ENCODE data around the gene DOK4. TPM values are rescaled to one million over a fixed set of nuclear protein-coding genes. Genes with fewer than 3 reads are reported as not detected.

Gene DOK4
- total RNA-seq (2014; rRNA removed; shearing (Covaris generic); ENCODE audit: low replicate concordance), result 3.2 and 3.4 TPM in 2 replicates

DNA sequence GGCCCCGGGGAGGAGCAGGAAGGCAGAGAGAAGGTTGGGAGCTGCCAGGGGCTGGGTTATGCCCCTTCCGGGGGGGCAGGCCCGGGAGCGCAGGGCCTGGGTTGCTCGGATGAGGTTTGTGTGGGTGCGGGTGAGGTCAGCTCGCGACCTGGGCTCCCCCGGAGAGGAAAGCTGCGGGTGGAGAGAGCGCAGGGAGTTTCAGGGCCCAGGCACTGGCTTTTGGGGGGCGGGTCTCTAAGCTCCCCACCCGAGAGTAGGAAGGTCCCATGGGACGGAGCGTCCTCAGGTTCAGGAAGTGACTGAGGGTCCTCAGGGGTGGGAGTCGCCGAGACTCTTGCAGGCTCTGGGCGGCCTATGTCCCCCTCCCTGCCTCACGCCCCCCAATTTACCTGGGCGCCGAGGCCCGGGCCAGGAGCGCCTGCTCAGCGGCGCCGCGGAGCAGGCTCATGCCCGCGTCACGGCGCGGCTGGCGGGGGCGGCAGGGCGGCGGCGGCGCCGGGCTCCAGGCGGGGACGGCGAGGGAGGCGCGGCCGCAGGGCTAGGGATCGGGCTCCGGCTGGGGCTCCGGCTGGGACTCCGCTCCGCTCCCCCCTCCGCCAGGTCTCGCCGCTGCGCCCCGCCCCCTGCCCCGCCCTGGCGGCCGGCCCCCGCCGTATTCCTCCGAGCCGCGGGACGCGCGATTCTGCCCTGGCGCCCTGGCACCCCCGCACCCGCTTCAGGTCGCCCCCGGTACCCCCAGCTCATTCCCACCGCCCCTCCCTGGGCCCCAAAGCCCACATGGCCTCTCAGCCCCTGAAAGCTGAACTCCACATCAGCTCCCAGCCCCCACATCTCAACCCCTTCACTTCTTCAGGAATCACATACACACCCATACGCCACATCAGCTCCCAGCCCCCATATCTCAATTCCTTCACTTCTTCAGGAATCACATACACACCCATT lies at the start of gene DOK4:
Gene DOK4 (minus strand): TSS at position 578 of the 942 bp plus-strand sequence. CDS start 6,986 bp downstream, outside the sequence.
- Histone ChIP-seq H4K20me1 (ENCODE audit: insufficient read depth, low read depth, low read length) (peaks cover 5% of the 10 kb centered on the region; the same call in 1 of the 2 replicates), H3K27ac (ENCODE audit: low read length) (no peak within 1 kb of the TSS), H3K4me3 (ENCODE audit: low read length) (peak within 1 kb of the TSS; percentile 61; the same call in 1 of the 2 replicates)

DNA sequence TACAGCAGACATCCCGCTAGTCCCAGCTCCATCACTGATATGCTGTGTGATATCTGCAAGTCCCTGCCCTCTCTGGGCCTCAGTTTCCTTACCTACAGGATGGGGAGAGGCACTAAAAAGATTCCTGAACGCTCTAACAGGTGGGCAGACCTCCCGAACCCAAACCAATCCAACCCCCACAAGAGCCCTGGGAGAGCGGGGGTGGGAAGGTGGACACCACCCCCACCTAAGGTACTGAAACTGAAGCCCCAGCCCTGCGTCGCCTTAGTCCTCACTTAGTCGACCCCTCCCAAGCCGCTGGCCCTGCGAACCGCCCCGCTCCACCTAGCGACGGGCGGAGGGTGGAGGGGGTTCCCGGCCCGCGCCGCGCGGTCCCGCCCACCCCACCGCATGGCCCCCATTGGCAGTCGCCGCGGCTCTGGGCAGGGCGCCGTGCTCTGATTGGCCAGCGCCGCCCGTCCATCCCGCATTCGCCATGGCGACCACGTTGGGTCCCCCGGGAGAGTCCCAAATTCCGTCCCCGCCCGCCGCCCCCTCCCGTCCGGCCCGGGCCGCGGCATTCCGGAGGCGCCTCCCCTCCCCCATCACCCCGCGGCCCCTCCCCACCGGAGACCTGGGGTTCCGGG lies 49.5 kb upstream of the DOK4 start:
- Histone ChIP-seq H3K27me3 (ENCODE audit: low read length) (no peaks in the 10 kb centered on the region), H4K20me1 (ENCODE audit: insufficient read depth, low read depth, low read length) (no peaks in the 10 kb centered on the region), H3K9me2 (replicated peaks; ENCODE audit: insufficient read depth, low read length) (no peaks in the 10 kb centered on the region), H2AFZ (ENCODE audit: low read length) (peak overlapping the region; percentile 72), H3K4me3 (ENCODE audit: low read length) (peak overlapping the region; percentile 87), H3K79me2 (ENCODE audit: low read length) (peaks cover 35% of the 10 kb centered on the region), H3K9ac (ENCODE audit: low read length) (peak overlapping the region; percentile 88), H3K36me3 (ENCODE audit: insufficient read depth, low read length) (no peaks in the 10 kb centered on the region), H3K27ac (ENCODE audit: low read length) (peak overlapping the region; percentile 94), H3K4me1 (ENCODE audit: low read length) (peaks cover 80% of the 10 kb centered on the region), H3K4me2 (ENCODE audit: low read depth, low read length, poor library complexity, severe bottlenecking) (peak overlapping the region; percentile 87), H3K9me3 (ENCODE audit: low read length) (no peaks in the 10 kb centered on the region)
- peak; percentile 95 for DNase-seq

More for the DNA sequence above, at the start of gene DOK4:
- peak within 1 kb of the TSS; percentile 63 for H3K4me2 ChIP-seq (ENCODE audit: low read depth, low read length, poor library complexity, severe bottlenecking)
- H3K9me3 ChIP-seq (ENCODE audit: low read length), result no peaks in the 10 kb centered on the region
- no peaks in the 10 kb centered on the region for H3K36me3 ChIP-seq (ENCODE audit: insufficient read depth, low read length)
- no peaks in the 10 kb centered on the region for H3K27me3 ChIP-seq (ENCODE audit: low read length)
- no peak within 1 kb of the TSS for H2AFZ ChIP-seq (ENCODE audit: low read length)
- peak; percentile 86 for DNase-seq
- peaks cover 4% of the 10 kb centered on the region for H3K4me1 ChIP-seq (ENCODE audit: low read length)
- H3K9me2 ChIP-seq (replicated peaks; ENCODE audit: insufficient read depth, low read length), result no peaks in the 10 kb centered on the region
- peak within 1 kb of the TSS; percentile 54 for H3K9ac ChIP-seq (ENCODE audit: low read length)
- H3K79me2 ChIP-seq (ENCODE audit: low read length), result no peaks in the 10 kb centered on the region

DNA sequence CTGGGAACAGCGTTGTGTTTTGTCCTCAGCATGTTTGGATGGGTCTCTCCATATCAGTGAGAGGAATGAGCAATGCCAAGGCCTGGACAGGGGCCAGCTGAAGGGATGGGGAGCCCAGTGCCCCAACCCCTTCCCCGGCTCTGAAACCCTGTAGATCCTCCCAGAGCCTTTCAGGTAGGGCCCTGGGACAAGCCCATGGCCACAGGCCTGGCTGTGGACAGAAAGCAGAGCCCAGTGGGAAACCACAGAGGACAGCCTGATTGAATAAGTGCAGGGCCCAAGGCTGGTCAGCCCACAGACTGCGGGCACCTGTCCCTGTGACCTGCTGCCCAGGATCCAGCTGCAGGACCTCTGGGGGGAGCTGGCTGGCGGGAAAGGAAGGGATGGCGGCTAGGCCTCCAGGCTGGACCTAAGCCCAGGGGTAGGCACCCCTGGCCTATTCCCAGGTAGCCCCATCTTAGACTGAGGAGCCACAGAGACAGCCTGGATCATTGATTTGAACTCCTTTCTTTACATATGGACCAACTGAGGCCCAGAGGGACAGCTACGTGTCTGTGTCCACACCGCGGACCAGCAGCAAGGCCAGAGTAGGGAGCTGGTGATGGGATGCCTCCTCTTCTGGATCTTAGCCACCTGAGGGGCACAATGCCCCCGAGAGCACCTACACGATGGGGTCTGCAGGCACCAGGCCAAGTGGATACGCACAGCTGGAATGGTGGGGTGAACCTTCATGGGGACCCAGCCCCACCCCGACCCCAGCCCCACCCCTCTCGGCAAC lies 48.8 kb upstream of the DOK4 start:
- H3K79me2 ChIP-seq (ENCODE audit: low read length), result peaks cover 36% of the 10 kb centered on the region
- H4K20me1 ChIP-seq (ENCODE audit: insufficient read depth, low read depth, low read length), result no peaks in the 10 kb centered on the region
- no peak for DNase-seq
- peak overlapping the region; percentile 88 for H3K9ac ChIP-seq (ENCODE audit: low read length)
- H3K4me1 ChIP-seq (ENCODE audit: low read length), result peaks cover 87% of the 10 kb centered on the region
- no peak overlapping the region for H2AFZ ChIP-seq (ENCODE audit: low read length)
- H3K27me3 ChIP-seq (ENCODE audit: low read length), result no peaks in the 10 kb centered on the region
- H3K4me2 ChIP-seq (ENCODE audit: low read depth, low read length, poor library complexity, severe bottlenecking), result peak overlapping the region; percentile 87
- H3K9me3 ChIP-seq (ENCODE audit: low read length), result no peaks in the 10 kb centered on the region
- H3K4me3 ChIP-seq (ENCODE audit: low read length), result peak overlapping the region; percentile 87
- peak overlapping the region; percentile 13; the same call in 1 of the 2 replicates for H3K27ac ChIP-seq (ENCODE audit: low read length)
- H3K36me3 ChIP-seq (ENCODE audit: insufficient read depth, low read length), result no peaks in the 10 kb centered on the region
- no peaks in the 10 kb centered on the region for H3K9me2 ChIP-seq (replicated peaks; ENCODE audit: insufficient read depth, low read length)

DNA sequence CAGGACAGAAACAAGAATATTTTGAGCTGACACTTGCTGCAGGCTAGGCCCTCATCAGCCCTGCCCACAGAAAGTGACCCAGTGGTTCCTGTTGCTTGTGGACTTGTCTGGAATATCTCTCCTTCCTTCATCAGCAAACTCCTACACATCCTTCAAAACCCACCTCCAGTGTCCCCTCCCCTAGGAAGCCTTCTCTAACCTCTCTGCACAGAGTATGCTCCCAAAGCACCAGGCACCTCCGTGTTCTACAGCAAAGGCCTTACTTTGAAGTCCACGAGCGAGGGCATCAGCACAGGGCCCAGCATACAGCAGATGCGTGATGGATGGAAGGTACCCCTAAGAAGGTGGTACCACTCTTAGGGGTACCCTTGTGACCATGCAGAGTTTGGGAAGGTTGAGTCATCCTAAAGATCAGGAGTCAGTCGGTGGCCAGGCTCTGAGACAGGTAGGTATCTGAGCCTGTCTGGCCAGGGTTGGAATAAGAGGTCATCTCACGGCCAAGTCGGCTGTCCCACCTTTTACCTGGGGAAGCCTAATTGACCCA lies 48.1 kb upstream of the DOK4 start:
- no peak for DNase-seq
- peak overlapping the region; percentile 70 for H3K27ac ChIP-seq (ENCODE audit: low read length)
- H3K9me2 ChIP-seq (replicated peaks; ENCODE audit: insufficient read depth, low read length), result no peaks in the 10 kb centered on the region
- no peaks in the 10 kb centered on the region for H3K9me3 ChIP-seq (ENCODE audit: low read length)
- no peaks in the 10 kb centered on the region for H3K27me3 ChIP-seq (ENCODE audit: low read length)
- H3K9ac ChIP-seq (ENCODE audit: low read length), result peak overlapping the region; percentile 71
- H3K79me2 ChIP-seq (ENCODE audit: low read length), result peaks cover 36% of the 10 kb centered on the region
- no peak overlapping the region for H2AFZ ChIP-seq (ENCODE audit: low read length)
- no peaks in the 10 kb centered on the region for H4K20me1 ChIP-seq (ENCODE audit: insufficient read depth, low read depth, low read length)
- H3K4me2 ChIP-seq (ENCODE audit: low read depth, low read length, poor library complexity, severe bottlenecking), result peak overlapping the region; percentile 87
- peaks cover 87% of the 10 kb centered on the region for H3K4me1 ChIP-seq (ENCODE audit: low read length)
- peak overlapping the region; percentile 62; the same call in 1 of the 2 replicates for H3K4me3 ChIP-seq (ENCODE audit: low read length)
- no peaks in the 10 kb centered on the region for H3K36me3 ChIP-seq (ENCODE audit: insufficient read depth, low read length)

DNA sequence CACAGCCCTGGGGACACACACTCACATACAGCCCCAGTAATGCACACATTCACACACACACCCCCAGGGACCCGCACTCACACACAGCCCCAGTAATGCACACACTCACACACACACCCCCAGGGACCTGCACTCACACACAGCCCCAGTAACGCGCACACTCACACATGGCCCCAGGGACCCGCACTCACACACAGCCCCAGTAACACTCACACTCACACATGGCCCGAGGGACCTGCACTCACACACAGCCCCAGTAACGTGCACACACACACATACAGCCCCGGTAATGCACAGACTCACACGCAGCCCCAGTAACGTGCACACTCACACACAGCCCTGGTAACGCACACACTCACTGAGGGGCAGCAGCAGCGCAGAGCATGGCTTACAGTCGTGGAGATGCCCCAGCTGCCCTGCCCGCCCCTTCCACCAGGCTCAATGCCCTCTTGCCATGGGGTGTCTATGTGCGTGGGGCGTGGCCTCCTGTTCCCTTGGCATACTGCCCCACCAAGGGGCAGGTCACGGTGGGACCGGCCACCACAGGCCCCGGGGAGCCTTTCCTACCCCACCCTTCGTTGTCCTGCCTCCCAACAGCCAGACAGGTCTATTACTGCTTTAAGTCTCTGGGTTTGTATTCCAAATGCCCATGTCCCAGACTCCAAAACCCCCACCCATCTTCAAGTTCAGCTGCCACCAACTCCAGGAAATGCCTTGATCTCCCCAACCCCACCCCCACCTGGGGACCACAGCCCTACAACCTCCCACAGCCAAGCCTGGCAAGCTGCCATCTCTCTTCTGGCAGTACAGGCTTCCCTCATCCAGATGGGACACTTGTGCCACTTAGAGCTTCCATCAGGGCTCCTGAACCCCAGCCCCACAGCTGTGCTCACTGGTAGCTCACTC lies 47.4 kb upstream of the DOK4 start:
- Histone ChIP-seq H4K20me1 (ENCODE audit: insufficient read depth, low read depth, low read length) (no peaks in the 10 kb centered on the region), H2AFZ (ENCODE audit: low read length) (no peak overlapping the region), H3K79me2 (ENCODE audit: low read length) (peaks cover 36% of the 10 kb centered on the region), H3K9me3 (ENCODE audit: low read length) (no peaks in the 10 kb centered on the region), H3K27me3 (ENCODE audit: low read length) (no peaks in the 10 kb centered on the region), H3K9me2 (replicated peaks; ENCODE audit: insufficient read depth, low read length) (no peaks in the 10 kb centered on the region), H3K4me2 (ENCODE audit: low read depth, low read length, poor library complexity, severe bottlenecking) (peak overlapping the region; percentile 75), H3K4me1 (ENCODE audit: low read length) (peaks cover 80% of the 10 kb centered on the region), H3K9ac (ENCODE audit: low read length) (peak overlapping the region; percentile 71), H3K4me3 (ENCODE audit: low read length) (peak overlapping the region; percentile 62), H3K36me3 (ENCODE audit: insufficient read depth, low read length) (no peaks in the 10 kb centered on the region), H3K27ac (ENCODE audit: low read length) (peak overlapping the region; percentile 70)
- DNase-seq, result peak; percentile 62

DNA sequence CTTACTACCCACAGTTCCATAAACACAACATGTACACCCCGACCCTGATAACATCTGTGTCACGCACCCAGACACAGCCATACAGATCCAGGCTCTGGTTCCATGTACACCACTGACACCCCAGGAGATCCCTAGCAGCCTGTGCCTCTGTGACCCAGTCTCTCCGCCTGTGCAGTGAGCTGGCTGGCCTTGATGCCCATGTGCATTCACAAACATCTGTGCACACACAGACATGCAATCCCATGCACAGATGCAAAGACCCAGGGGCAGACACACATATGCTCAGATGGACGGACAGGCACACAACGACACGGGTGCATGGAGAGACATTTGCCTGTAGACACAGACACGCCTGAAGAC lies 46.0 kb upstream of the DOK4 start:
- Histone ChIP-seq H3K27me3 (ENCODE audit: low read length) (no peaks in the 10 kb centered on the region), H4K20me1 (ENCODE audit: insufficient read depth, low read depth, low read length) (no peaks in the 10 kb centered on the region), H3K36me3 (ENCODE audit: insufficient read depth, low read length) (no peaks in the 10 kb centered on the region), H3K9me3 (ENCODE audit: low read length) (no peaks in the 10 kb centered on the region), H3K9ac (ENCODE audit: low read length) (peak overlapping the region; percentile 71), H3K9me2 (replicated peaks; ENCODE audit: insufficient read depth, low read length) (no peaks in the 10 kb centered on the region), H3K27ac (ENCODE audit: low read length) (peak overlapping the region; percentile 70), H3K4me3 (ENCODE audit: low read length) (peak overlapping the region; percentile 62; the same call in 1 of the 2 replicates), H3K4me1 (ENCODE audit: low read length) (peaks cover 66% of the 10 kb centered on the region), H2AFZ (ENCODE audit: low read length) (no peak overlapping the region), H3K79me2 (ENCODE audit: low read length) (peaks cover 36% of the 10 kb centered on the region), H3K4me2 (ENCODE audit: low read depth, low read length, poor library complexity, severe bottlenecking) (peak overlapping the region; percentile 75)
- peak; percentile 56 for DNase-seq

Data from Karpas-422 (cell line).